ENCODE results near the gene VWA7. TPM values are rescaled to one million over a fixed set of nuclear protein-coding genes. Genes with fewer than 3 reads are reported as not detected.

Gene VWA7
- total RNA-seq, 1 donor from 2014 or later: 0.54 TPM

DNA sequence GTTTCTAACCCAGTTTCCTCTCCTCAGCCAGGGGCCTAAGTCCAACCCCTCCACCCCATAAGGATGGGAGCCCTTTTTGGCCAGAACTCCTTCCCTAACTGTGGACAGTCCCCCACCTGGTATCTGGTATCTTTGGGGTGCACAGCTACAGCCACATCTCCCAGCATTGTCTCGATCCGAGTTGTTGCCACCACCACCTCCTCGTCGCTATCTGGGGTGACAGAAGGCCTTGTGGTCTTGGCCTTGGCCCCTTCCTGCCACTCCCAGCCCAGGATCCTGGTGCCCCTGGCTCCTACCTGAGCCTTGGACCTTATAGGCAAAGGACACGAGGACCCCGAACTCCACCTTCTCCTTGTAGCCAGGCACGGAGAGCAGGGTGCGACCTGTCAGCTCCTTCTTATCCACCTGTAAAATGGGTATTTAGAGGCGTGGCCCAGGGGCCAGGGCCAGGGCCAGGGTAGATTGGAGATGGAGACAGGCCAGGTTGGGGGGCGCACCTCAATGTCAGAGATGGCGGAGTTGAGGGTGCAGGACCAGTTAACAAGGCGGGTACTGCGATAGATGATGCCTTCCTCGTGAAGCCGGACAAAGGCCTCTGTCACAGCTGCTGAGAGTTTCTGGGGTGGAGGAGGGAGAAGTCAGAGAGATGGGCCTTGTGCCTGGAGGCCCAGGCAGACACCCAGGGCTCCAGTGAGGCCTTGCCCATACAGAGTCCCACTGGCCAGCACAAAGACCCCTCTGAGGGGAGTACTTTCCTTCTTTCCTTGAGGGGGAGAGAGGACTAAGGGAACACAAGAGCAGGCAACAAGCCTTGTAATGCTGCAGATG is 7.2 kb upstream of the VWA7 start:
- H3K79me2 ChIP-seq (ENCODE audit: insufficient read depth, low read length): peaks cover 3% of the 10 kb centered on the region
- H3K4me3 ChIP-seq (ENCODE audit: insufficient read depth, low read depth, low read length): no peak overlapping the region
- peaks cover 23% of the 10 kb centered on the region for H3K36me3 Mint-ChIP-seq (ENCODE audit: low read depth, unreplicated experiment)
- no peak overlapping the region for H3K9ac ChIP-seq (ENCODE audit: low read length)
- peaks cover 24% of the 10 kb centered on the region for H3K36me3 ChIP-seq (ENCODE audit: insufficient read depth, low read length)
- no peak overlapping the region for H2AFZ ChIP-seq (ENCODE audit: low read depth, low read length)
- no peaks in the 10 kb centered on the region for H3K27me3 ChIP-seq (ENCODE audit: insufficient read depth, low read length)
- no peaks in the 10 kb centered on the region for H3K27me3 Mint-ChIP-seq (ENCODE audit: low read depth, unreplicated experiment)
- no peak overlapping the region for H3K27ac ChIP-seq (ENCODE audit: low read depth, low read length)
- no peak overlapping the region for H3K27ac Mint-ChIP-seq (ENCODE audit: unreplicated experiment)
- H3K4me1 ChIP-seq (ENCODE audit: insufficient read depth, low read length): no peaks in the 10 kb centered on the region
- no peaks in the 10 kb centered on the region for H3K9me3 Mint-ChIP-seq (ENCODE audit: unreplicated experiment)
- H3K9me3 ChIP-seq (ENCODE audit: insufficient read depth, low read depth, low read length): no peaks in the 10 kb centered on the region
- TF ChIP-seq, protein P1, sequence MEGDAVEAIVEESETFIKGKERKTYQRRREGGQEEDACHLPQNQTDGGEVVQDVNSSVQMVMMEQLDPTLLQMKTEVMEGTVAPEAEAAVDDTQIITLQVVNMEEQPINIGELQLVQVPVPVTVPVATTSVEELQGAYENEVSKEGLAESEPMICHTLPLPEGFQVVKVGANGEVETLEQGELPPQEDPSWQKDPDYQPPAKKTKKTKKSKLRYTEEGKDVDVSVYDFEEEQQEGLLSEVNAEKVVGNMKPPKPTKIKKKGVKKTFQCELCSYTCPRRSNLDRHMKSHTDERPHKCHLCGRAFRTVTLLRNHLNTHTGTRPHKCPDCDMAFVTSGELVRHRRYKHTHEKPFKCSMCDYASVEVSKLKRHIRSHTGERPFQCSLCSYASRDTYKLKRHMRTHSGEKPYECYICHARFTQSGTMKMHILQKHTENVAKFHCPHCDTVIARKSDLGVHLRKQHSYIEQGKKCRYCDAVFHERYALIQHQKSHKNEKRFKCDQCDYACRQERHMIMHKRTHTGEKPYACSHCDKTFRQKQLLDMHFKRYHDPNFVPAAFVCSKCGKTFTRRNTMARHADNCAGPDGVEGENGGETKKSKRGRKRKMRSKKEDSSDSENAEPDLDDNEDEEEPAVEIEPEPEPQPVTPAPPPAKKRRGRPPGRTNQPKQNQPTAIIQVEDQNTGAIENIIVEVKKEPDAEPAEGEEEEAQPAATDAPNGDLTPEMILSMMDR (IDR thresholded peaks at IDR 0.05; ENCODE audit: insufficient read depth, low read depth, low read length): no peak
- no peak for TF ChIP-seq EZH2 (IDR thresholded peaks at IDR 0.05; ENCODE audit: insufficient read depth, low read length)
- DNase-seq (ENCODE audit: low read depth): no peak
- peaks cover 5% of the 10 kb centered on the region for H4K20me1 ChIP-seq (ENCODE audit: insufficient read depth, low read length)
- no peaks in the 10 kb centered on the region for H3K4me1 Mint-ChIP-seq (ENCODE audit: low read depth, unreplicated experiment)
- FAIRE-seq: no peak
- H3K4me2 ChIP-seq (ENCODE audit: low read length): no peak overlapping the region
- H3K4me3 Mint-ChIP-seq (ENCODE audit: unreplicated experiment): no peak overlapping the region

DNA sequence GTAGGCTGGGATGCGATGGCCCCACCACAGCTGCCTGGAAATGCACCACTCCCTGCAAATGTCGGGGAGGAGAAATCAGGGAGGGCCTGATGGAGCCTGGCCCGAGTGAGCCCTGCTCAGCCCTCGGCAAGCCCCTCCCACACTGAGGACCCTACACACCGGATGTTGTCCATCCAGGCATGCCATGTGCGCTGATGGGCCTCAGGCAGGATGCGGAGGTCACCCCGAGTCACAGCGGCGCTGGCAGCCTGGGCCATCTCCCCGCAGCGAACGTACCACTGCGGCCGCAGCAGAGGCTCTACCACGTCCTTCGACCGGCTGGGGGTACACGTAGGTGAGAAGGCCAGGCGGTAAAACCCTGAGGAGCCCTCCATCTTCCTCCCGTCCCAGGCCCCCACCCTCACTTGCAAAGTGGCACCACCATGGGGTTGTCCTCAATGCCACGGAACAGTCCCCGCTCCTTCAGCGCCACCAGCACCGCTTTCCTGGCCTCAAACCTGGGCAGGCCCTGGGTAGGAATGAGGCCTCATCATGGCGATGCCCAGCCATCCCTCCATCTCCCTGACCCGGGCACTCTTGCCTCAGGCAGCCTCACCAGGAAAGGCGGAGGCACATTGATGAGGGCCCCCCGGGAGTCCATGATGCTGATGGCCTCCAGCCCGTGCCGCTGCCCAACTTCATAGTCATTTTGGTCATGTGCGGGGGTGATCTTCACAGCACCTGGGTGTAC is 5.2 kb upstream of the VWA7 start:
- Histone ChIP-seq H3K4me2 (ENCODE audit: low read length) (no peak overlapping the region), H3K4me3 (ENCODE audit: insufficient read depth, low read depth, low read length) (no peak overlapping the region), H3K9me3 (ENCODE audit: insufficient read depth, low read depth, low read length) (no peaks in the 10 kb centered on the region), H3K9ac (ENCODE audit: low read length) (no peak overlapping the region), H3K36me3 (ENCODE audit: insufficient read depth, low read length) (peaks cover 20% of the 10 kb centered on the region), H3K27me3 (ENCODE audit: insufficient read depth, low read length) (no peaks in the 10 kb centered on the region), H3K4me1 (ENCODE audit: insufficient read depth, low read length) (peaks cover 5% of the 10 kb centered on the region), H3K79me2 (ENCODE audit: insufficient read depth, low read length) (no peaks in the 10 kb centered on the region), H4K20me1 (ENCODE audit: insufficient read depth, low read length) (peaks cover 9% of the 10 kb centered on the region), H3K27ac (ENCODE audit: low read depth, low read length) (no peak overlapping the region), H2AFZ (ENCODE audit: low read depth, low read length) (no peak overlapping the region)
- Mint-ChIP-seq H3K4me1 (ENCODE audit: low read depth, unreplicated experiment) (peaks cover 4% of the 10 kb centered on the region), H3K27ac (ENCODE audit: unreplicated experiment) (no peak overlapping the region), H3K9me3 (ENCODE audit: unreplicated experiment) (no peaks in the 10 kb centered on the region), H3K27me3 (ENCODE audit: low read depth, unreplicated experiment) (no peaks in the 10 kb centered on the region), H3K4me3 (ENCODE audit: unreplicated experiment) (no peak overlapping the region), H3K36me3 (ENCODE audit: low read depth, unreplicated experiment) (peaks cover 29% of the 10 kb centered on the region)
- TF ChIP-seq, protein P1 (IDR thresholded peaks at IDR 0.05; ENCODE audit: insufficient read depth, low read depth, low read length): no peak
- DNase-seq (ENCODE audit: low read depth) (no peak), FAIRE-seq (no peak)
